Measurements from ENCODE around the gene IQCE.

IQCE gene

DNA sequence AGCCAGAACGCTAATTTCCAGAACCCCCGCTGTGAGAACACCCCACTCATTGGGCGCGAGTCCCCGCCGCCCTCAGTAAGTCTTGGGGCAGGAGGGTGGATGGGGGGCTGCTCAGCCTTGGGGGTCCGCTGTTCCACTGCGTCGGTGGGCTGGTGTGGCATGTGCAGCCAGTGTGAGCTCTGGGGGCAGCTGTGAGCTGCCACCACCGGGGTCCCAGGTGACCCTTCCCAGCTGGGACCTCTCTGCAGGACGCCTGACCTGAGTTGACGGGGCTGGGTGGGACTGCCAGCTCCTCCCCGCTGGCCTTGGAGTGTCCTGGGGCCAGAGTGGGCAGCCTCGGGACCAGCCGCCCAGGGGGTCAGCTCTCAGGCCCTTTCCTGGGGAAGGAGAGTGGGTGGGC is 100.2 kb downstream of the IQCE start:
- Histone ChIP-seq H3K27ac (ENCODE audit: low read depth, low read length, severe bottlenecking) (no peak overlapping the region), H3K36me3 (ENCODE audit: control insufficient read depth, insufficient read depth, low read length) (peaks cover 87% of the 10 kb centered on the region)
- 97 to 100% methylated on average over 10 to 14 of the region's 15 CpGs for WGBS, 2 experiments (ENCODE audit: insufficient coverage in 2 of 2)

DNA sequence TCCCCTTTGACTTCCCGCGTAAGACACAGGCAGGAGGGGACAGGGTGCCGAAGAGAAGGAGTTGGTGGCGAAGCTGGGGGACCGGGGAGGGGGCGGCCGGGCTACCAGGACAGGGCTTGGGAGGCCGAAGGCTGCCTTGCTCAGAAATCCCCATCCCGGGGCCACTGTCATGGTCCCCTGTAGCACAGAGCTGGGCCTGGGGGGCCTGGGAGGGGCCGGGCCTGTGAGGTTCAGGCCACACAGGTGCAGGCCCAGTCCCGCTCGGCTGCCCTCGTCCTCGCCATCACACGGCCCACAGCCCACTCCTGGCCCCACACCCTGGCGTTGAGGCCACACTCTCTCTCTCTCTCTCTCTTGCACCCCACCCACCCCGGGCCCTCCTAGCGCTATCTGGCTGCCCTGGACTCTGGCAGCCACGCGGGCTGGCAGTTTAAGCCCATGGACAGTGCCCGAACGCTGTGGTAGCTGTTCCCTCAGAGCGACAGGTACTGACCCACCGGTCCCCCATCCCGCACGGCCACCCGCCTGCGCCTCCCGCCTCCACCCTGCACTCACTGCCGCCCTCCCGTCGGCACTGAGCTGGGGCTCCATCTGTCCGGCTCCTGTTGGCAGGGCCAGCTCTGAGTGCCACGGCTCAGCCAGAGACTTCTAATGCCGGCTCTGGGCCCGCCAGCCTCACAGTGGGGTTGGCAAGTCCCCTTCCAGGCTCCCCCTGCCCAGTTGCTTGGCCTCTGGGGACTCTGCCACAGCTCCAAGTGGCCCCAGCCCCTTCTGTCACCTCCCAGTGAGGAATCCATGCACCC is 101.0 kb downstream of the IQCE start:
- Histone ChIP-seq H3K9me3 (ENCODE audit: control insufficient read depth, low read length) (no peaks in the 10 kb centered on the region), H3K4me3 (ENCODE audit: extremely low read depth, insufficient read depth, low read length, poor library complexity, severe bottlenecking) (no peak overlapping the region), H3K36me3 (ENCODE audit: control insufficient read depth, insufficient read depth, low read length) (peaks cover 80% of the 10 kb centered on the region), H3K4me1 (ENCODE audit: control insufficient read depth, insufficient read depth, low read length, poor library complexity, severe bottlenecking) (no peaks in the 10 kb centered on the region), H3K27ac (ENCODE audit: low read depth, low read length, severe bottlenecking) (no peak overlapping the region)
- 93 to 96% methylated on average over 31 to 35 of the region's 36 CpGs for WGBS, 2 experiments (ENCODE audit: insufficient coverage in 2 of 2)

More for the DNA sequence above, 100.2 kb downstream of the IQCE start:
- Histone ChIP-seq H3K9me3 (ENCODE audit: control insufficient read depth, low read length) (no peaks in the 10 kb centered on the region), H3K4me3 (ENCODE audit: extremely low read depth, insufficient read depth, low read length, poor library complexity, severe bottlenecking) (no peak overlapping the region), H3K4me1 (ENCODE audit: control insufficient read depth, insufficient read depth, low read length, poor library complexity, severe bottlenecking) (no peaks in the 10 kb centered on the region)

DNA sequence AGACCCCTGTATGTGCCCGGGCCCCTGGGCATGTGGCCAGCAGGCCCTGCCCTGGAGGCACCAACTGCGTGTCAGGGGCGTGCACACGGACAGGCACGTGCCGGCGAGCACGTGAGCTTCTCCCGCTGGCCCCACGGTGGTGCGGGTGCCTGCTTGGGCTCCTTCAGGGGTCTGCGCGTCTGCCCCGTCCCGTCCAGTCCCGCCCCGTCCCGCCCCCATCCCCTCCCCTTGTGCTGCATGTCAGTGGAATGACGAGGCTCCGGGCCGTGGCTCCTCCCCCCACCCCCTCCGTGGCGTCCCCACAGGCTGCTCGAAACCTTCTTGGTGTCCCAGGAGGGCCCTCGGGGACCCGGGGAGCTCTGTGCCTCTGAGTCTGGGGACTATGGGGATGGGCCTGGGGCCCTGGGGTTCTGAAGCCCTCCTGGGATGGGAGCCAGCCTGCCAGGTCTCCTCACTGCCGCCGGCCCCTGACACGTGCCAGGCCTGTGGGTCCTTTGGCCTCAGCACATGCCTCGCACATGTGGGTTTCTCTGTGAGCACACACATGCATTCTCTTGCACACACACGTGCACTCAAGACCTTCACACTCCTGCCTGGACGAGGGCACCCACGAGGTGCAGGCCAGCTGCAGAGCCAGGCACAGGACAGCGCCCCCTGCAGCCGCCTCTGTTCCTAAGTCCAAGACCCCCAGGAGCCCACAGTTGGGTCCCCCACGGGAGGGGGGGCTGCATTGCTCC is 101.7 kb downstream of the IQCE start:
- Histone ChIP-seq H3K27ac (ENCODE audit: low read depth, low read length, severe bottlenecking) (no peak overlapping the region), H3K4me1 (ENCODE audit: control insufficient read depth, insufficient read depth, low read length, poor library complexity, severe bottlenecking) (no peaks in the 10 kb centered on the region), H3K4me3 (ENCODE audit: extremely low read depth, insufficient read depth, low read length, poor library complexity, severe bottlenecking) (no peak overlapping the region), H3K9me3 (ENCODE audit: control insufficient read depth, low read length) (no peaks in the 10 kb centered on the region), H3K36me3 (ENCODE audit: control insufficient read depth, insufficient read depth, low read length) (peaks cover 73% of the 10 kb centered on the region)
- 92 to 95% methylated on average over 22 to 29 of the region's 36 CpGs for WGBS, 2 experiments (ENCODE audit: insufficient coverage in 2 of 2)

DNA sequence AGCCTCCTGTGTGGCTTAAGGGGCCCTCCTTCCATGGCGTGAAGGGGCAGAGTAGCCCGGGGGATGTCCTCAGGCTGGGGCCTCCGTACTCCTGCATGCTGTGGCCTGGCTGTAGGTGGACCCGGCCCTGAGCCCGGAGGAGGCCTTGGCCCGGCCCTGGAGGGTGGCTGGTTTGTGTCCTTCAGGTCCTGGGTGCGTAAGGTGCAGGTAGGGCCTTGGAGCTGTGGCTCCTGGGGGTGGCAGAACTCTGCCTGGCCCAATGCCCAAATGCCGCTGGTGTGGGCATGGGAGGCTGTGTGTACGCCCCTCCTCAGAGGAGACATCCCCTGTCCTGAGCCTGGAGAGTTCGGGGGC is 102.3 kb downstream of the IQCE start:
- H3K4me3 ChIP-seq (ENCODE audit: extremely low read depth, insufficient read depth, low read length, poor library complexity, severe bottlenecking), result no peak overlapping the region
- WGBS, 2 experiments (ENCODE audit: insufficient coverage in 2 of 2), result 94 to 98% methylated on average over 6 to 10 of the region's 10 CpGs
- no peak overlapping the region for H3K27ac ChIP-seq (ENCODE audit: low read depth, low read length, severe bottlenecking)

DNA sequence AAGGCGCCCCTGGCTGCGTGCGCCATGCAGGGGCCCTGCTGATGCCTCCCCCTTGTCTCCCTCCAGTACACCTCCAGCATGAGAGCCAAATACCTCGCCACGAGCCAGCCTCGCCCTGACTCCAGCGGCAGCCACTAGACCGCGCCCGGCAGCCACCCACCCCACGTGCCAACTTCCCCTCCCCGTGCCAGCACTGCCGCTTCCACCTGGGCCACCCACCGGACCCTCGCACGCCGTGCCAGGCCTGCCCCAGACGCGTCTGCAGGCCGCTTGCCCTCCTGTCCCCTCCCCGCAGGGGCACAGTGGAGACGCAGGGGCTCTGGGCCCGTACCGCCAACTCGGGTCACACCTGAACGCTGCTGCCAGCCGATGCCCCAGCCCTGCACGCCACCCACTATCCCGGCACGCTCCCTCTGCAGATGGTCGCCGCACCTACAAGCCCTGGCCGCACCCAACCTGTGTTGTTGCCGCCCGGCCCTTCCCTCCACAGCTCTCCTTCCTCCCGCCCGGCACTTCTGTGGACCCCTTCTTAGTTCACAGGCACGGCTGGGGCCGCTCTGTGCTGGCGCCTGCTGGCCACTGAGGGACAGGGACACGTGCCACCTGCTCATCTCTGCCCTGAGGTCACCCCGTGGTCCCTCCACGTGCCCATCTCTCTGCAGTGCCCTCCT is 103.0 kb downstream of the IQCE start:
- Histone ChIP-seq H3K36me3 (ENCODE audit: control insufficient read depth, insufficient read depth, low read length) (peaks cover 61% of the 10 kb centered on the region), H3K9me3 (ENCODE audit: control insufficient read depth, low read length) (no peaks in the 10 kb centered on the region), H3K4me1 (ENCODE audit: control insufficient read depth, insufficient read depth, low read length, poor library complexity, severe bottlenecking) (no peaks in the 10 kb centered on the region), H3K4me3 (ENCODE audit: extremely low read depth, insufficient read depth, low read length, poor library complexity, severe bottlenecking) (no peak overlapping the region), H3K27ac (ENCODE audit: low read depth, low read length, severe bottlenecking) (no peak overlapping the region)
- WGBS, 2 experiments (ENCODE audit: insufficient coverage in 2 of 2), result 95 to 96% methylated on average over 34 to 40 of the region's 43 CpGs

More for the DNA sequence above, 102.3 kb downstream of the IQCE start:
- Histone ChIP-seq H3K4me1 (ENCODE audit: control insufficient read depth, insufficient read depth, low read length, poor library complexity, severe bottlenecking) (no peaks in the 10 kb centered on the region), H3K9me3 (ENCODE audit: control insufficient read depth, low read length) (no peaks in the 10 kb centered on the region), H3K36me3 (ENCODE audit: control insufficient read depth, insufficient read depth, low read length) (peaks cover 68% of the 10 kb centered on the region)

DNA sequence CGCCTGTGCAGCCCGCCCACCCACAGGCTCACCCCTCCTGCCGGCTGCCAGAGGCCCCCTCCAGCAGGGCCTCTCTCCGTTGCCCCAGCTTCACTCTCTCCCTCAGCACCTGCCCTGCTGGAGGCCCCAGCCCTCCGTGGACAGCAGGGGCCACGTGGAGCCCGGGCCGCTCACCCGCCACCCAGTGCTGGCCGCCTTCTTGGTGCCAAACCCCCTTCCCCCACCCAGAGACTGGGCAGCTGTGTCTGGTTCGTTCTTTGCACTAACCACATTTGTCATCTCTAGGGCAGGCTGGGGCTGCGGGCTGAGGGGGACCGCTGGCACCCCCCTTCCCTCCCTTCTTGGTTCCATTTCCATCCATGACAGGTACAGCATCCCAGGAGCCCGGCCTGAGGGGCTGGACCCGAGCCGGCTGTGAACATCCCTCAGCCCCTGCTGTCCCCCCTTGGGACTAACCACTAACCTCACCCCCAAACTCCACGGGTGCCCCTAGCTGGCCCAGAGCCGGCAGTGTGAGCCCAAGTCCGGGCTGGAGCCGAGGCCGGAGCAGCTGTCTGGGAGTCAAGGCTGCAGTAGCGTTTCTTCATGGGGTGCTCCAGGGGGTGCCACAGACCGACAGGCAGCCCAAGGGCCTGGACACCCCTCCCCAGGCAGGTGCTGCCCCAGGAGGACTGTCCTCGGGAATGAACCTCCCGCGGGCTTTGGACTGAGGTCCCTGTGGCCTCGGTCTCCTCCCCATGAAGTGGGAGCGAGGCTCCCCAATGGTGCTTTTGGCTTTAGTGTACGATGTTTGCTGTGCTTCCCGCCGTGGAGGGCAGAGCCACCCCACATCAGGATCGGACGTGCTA is 103.7 kb downstream of the IQCE start:
- WGBS, 2 experiments (ENCODE audit: insufficient coverage in 2 of 2), result 94 to 95% methylated on average over 23 to 29 of the region's 33 CpGs
- Histone ChIP-seq H3K4me3 (ENCODE audit: extremely low read depth, insufficient read depth, low read length, poor library complexity, severe bottlenecking) (no peak overlapping the region), H3K27ac (ENCODE audit: low read depth, low read length, severe bottlenecking) (no peak overlapping the region), H3K9me3 (ENCODE audit: control insufficient read depth, low read length) (no peaks in the 10 kb centered on the region), H3K4me1 (ENCODE audit: control insufficient read depth, insufficient read depth, low read length, poor library complexity, severe bottlenecking) (no peaks in the 10 kb centered on the region), H3K36me3 (ENCODE audit: control insufficient read depth, insufficient read depth, low read length) (peaks cover 54% of the 10 kb centered on the region)

DNA sequence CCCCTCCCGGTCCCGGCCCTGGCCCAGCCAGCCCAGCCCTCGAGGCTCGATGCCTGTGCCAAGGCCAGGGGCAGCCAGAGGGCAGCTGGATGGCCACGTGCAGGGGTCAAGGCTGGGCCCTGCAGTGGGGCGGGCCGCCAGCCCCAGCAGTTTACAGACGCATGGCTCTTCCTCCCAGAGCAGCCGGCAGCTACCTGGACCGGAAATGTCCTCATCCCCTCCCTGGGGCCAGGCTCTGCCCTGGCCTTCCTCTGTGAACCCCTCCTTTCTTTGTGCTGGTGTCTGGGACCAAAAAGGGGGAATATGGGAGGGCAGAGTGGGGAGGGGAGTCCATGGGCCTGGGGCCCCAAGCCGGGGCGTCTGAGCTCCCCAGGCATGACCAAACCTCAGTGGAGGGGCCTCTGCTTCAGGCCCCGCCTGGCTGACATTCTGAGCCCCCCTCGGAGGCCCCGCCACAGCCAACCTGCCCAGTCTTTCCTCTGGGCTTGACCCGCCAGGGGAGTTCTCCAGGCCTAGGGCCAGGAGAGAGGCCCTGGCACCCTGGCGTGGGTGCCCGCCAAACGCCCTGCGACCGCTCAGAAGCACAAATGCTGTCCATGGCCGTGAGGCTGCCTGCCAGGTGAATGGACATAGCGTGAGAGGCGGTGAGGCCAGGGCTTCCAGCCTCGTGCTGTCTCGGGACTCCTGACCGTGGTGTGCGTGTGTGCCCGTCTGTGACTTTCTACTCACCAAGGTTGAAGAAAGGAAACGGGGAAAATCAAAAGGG is 104.5 kb downstream of the IQCE start:
- peaks cover 45% of the 10 kb centered on the region for H3K36me3 ChIP-seq (ENCODE audit: control insufficient read depth, insufficient read depth, low read length)
- H3K27ac ChIP-seq (ENCODE audit: low read depth, low read length, severe bottlenecking), result no peak overlapping the region
- WGBS, 2 experiments (ENCODE audit: insufficient coverage in 2 of 2), result 92 to 95% methylated on average over 25 to 28 of the region's 30 CpGs
- no peaks in the 10 kb centered on the region for H3K9me3 ChIP-seq (ENCODE audit: control insufficient read depth, low read length)
- H3K4me3 ChIP-seq (ENCODE audit: extremely low read depth, insufficient read depth, low read length, poor library complexity, severe bottlenecking), result no peak overlapping the region
- H3K4me1 ChIP-seq (ENCODE audit: control insufficient read depth, insufficient read depth, low read length, poor library complexity, severe bottlenecking), result no peaks in the 10 kb centered on the region

DNA sequence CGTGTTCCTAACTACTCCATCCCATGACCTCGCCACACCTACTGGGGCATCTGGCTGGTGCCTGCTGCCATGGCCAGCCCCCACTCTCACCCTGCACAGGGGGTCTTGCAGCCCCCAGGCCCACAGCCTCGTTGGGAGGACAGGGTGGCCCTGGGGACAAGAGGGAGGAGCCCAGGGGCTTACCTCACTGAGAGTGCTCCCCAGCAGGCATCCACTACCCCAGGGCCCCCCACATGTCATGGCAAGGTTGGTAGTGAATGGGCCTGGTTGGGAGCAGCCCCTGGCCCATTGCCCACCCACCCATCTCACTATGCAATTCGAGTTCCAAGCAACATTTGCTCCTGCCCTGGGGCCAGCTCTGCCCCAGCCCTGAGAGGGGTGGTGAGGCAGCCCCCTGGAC is 105.2 kb downstream of the IQCE start:
- H3K9me3 ChIP-seq (ENCODE audit: control insufficient read depth, low read length), result no peaks in the 10 kb centered on the region
- H3K4me3 ChIP-seq (ENCODE audit: extremely low read depth, insufficient read depth, low read length, poor library complexity, severe bottlenecking), result no peak overlapping the region
- peaks cover 39% of the 10 kb centered on the region for H3K36me3 ChIP-seq (ENCODE audit: control insufficient read depth, insufficient read depth, low read length)
- no peak overlapping the region for H3K27ac ChIP-seq (ENCODE audit: low read depth, low read length, severe bottlenecking)
- WGBS, 2 experiments (ENCODE audit: insufficient coverage in 2 of 2), result 83 to 100% methylated on average over 2 of the region's 4 CpGs
- H3K4me1 ChIP-seq (ENCODE audit: control insufficient read depth, insufficient read depth, low read length, poor library complexity, severe bottlenecking), result no peaks in the 10 kb centered on the region

Data from mesodermal cell (in vitro differentiated cells).